GM12891 (cell line): Measurements from ENCODE around the gene FXYD3.
"Not testable (repeated sequence)": the region's sequence is repeated elsewhere in the genome, so short reads cannot be mapped to it uniquely, and the experiment has no call there.

Experiments
- DNase-seq: peaks from one replicate; pipeline ENCODE4 v3.0.0; 2011; ENCODE audit warnings: low spot score; ENCODE audit not compliant: insufficient read length
- FAIRE-seq: peaks from 2 replicates; lab custom pipeline; 2011; peaks lifted over from hg19 to GRCh38; lab: Jason Lieb, UNC
- PAX5 ChIP-seq: IDR thresholded peaks from 2 replicates; pipeline ENCODE4 v1.6.1; 2011; ENCODE audit warnings: low read length, moderate library complexity, mild to moderate bottlenecking; ENCODE audit not compliant: insufficient read depth, severe bottlenecking
- POLR2A ChIP-seq: IDR thresholded peaks from 2 replicates; pipeline ENCODE4 v1.6.1; 2011; ENCODE audit warnings: low read depth, low read length, control low read depth
- POLR2AphosphoS5 ChIP-seq: IDR thresholded peaks from 2 replicates; pipeline ENCODE4 v1.6.1; 2011; ENCODE audit warnings: low read depth, low read length, control low read depth
- POU2F2 ChIP-seq: IDR thresholded peaks from 2 replicates; pipeline ENCODE4 v1.6.1; 2011; ENCODE audit warnings: low read depth, mild to moderate bottlenecking, control low read depth, low read length, moderate library complexity
- SPI1 ChIP-seq: IDR thresholded peaks from 2 replicates; pipeline ENCODE4 v1.6.1; 2011; ENCODE audit warnings: low read depth, low read length, control low read depth
- TAF1 ChIP-seq: IDR thresholded peaks from 2 replicates; pipeline ENCODE4 v1.6.1; 2011; ENCODE audit warnings: low read depth, low read length, control low read depth

Gene FXYD3

DNA sequence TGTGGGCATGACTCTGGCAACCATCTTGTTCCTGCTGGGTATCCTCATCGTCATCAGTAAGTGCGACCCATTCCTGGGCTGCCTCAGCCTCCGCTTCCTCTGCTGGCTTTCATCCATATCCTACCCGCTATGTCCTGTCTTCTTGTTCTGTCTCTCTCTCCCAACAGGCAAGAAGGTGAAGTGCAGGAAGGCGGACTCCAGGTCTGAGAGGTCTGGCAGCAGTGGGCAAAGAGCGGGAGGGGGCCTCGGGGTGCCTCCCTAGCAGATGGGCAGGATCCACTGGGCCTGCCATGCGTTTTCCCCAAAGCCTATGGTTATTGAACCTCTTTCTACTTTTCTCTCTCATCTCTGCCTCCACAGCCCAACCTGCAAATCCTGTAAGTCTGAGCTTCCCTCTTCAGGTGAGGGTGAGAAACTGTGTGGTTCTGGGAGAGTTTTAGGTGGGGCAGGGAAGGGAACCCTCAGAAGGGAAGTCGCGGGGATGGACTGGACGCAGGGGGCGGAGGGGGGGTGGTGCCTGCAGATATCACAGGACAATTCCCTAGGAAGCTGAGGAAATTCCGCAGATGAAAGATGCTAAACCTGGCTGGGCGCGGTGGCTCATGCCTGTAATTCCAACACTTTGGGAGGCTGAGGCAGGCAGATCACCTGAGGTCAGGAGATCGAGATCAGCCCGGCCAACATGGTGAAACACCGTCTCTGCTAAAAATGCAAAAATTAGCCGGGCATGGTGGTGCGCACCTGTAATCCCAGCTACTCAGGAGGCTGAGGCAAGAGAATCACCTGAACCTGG, 35.8 kb downstream of the FXYD3 start:
- FAIRE-seq (no peak), DNase-seq (no peak)
- no peak for TF ChIP-seq POLR2A
- TF ChIP-seq PAX5, result no peak

DNA sequence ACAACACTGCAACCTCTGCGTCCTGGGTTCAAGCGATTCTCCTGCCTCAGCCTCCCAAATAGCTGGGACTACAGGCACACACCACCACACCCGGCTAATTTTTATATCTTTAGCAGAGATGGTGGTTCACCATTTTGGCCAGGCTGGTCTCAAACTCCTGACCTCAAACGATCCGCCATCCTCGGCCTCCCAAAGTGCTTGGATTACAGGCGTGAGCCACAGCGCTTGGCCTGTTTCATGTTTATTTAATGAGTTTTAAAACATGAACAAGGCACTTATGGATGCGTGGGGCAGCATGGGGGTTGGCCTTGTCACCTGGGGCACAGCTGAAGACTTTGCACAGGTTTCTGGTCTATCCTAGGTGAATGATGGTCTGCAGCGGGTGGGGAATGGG, 37.5 kb downstream of the FXYD3 start:
- FAIRE-seq, DNase-seq: not testable (repeated sequence)

GRCh38 chr19:35153701-35154524, 38.3 kb downstream of the FXYD3 start:
- FAIRE-seq, result peak; percentile 91

GRCh38 chr19:35154525-35155406, 39.1 kb downstream of the FXYD3 start, which contains the start of gene FXYD5:
Gene FXYD5 (plus strand): TSS chr19:35154735. CDS start chr19:35155551, 816 bp downstream.
- DNase-seq, result peak; percentile 69
- TF ChIP-seq PAX5 (no peak), POLR2AphosphoS5 (no peak), SPI1 (no peak), TAF1 (no peak), POLR2A (no peak), POU2F2 (no peak)
- peak; percentile 78 for FAIRE-seq

More at GRCh38 chr19:35153701-35154524, 38.3 kb downstream of the FXYD3 start:
- DNase-seq, result peak; percentile 80
- no peak for TF ChIP-seq PAX5
- TF ChIP-seq TAF1, result no peak
- TF ChIP-seq POLR2AphosphoS5, result no peak
- no peak for TF ChIP-seq POLR2A
- no peak for TF ChIP-seq SPI1
- TF ChIP-seq POU2F2, result no peak

GRCh38 chr19:35155441-35155840, 39.8 kb downstream of the FXYD3 start:
- DNase-seq, result no peak
- TF ChIP-seq POLR2A, result no peak
- FAIRE-seq, result peak; percentile 89

GRCh38 chr19:35155981-35156672, 40.5 kb downstream of the FXYD3 start:
- FAIRE-seq, result peak; percentile 40

GRCh38 chr19:35156673-35157014, 41.0 kb downstream of the FXYD3 start:
- DNase-seq (no peak), FAIRE-seq (no peak)
- TF ChIP-seq PAX5 (no peak), TAF1 (no peak), POLR2AphosphoS5 (no peak), POLR2A (no peak), POU2F2 (no peak)

More at GRCh38 chr19:35155981-35156672, 40.5 kb downstream of the FXYD3 start:
- no peak for DNase-seq
- TF ChIP-seq SPI1 (no peak), POLR2AphosphoS5 (no peak), POLR2A (no peak), PAX5 (no peak), POU2F2 (no peak), TAF1 (no peak)

DNA sequence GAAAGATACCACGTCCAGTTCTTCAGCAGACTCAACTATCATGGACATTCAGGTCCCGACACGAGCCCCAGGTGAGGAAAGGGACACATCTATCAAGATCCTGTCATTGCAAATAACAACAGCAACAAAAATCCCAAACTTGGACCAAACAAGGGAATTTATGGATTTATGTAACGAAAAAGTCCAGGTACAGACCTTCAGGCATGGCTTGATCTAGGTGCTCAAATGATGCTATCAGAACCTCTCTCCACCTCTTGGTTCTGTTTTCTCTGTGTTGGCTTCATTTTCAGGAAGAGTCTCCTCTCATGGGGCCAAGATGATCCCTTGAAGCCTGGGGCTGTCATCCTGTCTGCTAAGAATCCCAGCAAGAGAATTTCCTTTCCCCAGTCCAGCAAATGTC, 41.8 kb downstream of the FXYD3 start:
- FAIRE-seq, result no peak
- TF ChIP-seq SPI1, result no peak
- TF ChIP-seq POU2F2, result no peak

GRCh38 chr19:35159606-35160005, 44.0 kb downstream of the FXYD3 start:
- TF ChIP-seq SPI1, result no peak
- no peak for TF ChIP-seq PAX5
- no peak for TF ChIP-seq POU2F2
- no peak for TF ChIP-seq TAF1
- no peak for TF ChIP-seq POLR2AphosphoS5
- TF ChIP-seq POLR2A, result no peak
- FAIRE-seq (no peak), DNase-seq (no peak)

More for the DNA sequence above, 41.8 kb downstream of the FXYD3 start:
- no peak for DNase-seq

DNA sequence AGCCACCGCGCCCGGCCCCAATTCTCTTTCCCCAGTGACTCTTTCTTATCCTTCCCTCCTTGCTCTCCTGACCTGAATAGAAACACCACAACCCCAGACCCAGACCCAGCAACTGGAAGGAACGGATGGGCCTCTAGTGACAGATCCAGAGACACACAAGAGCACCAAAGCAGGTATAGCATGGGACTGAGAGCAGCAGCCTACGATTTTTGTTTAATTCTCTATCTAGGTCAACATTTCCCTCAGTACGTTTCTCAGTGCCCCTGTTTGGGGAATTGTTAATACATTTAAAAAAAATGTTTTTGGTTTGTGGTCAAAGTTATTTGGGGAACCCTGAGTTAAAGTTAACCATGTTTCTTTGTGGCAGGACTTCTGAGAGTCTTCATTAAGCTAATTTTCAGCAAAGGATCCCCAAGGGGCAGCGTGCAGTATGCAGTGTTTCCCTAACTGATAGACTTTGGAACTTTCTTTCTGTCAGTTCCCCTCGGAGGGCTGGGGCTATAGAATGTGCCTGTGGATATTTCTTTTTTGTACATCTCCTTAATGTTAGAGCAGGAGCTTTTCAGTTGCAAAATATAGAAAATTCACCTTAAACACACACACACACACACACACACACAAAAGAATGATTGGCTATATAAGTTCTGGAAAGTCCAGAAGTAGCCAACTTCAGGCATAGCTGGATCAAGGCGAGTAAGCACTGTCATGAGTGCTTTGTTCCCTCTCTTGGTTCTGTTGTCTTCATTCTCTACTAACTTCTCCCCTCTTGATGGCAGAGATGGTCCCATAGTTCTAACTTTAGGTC, 45.2 kb downstream of the FXYD3 start:
- DNase-seq (no peak), FAIRE-seq (no peak)
- TF ChIP-seq POU2F2 (no peak), POLR2A (no peak), PAX5 (no peak)
